Left renal cortex interstitium (tissue), 4 donors: ENCODE measurements around the gene ITGAD. TPM values are rescaled to one million over a fixed set of nuclear protein-coding genes. Genes with fewer than 3 reads are reported as not detected.

Experiments used
- DNase-seq, 4 donors: peaks; one replicate each; pipeline ENCODE4 v3.0.0-alpha.2; 2013; ENCODE audit warnings: low read depth in 4 of 4, low spot score in 2 of 4, missing footprints in 1 of 4
- polyA plus RNA-seq, 4 donors: library from polyadenylated mRNA; unstranded; fragments of 120-200 nt; gene quantifications; one replicate each; pipeline ENCODE4 v1.2.1, GENCODE V29; 2013; ENCODE audit not compliant: insufficient read length in 4 of 4

Gene ITGAD
- polyA plus RNA-seq, 4 donors: 0.06 to 0.43 (median 0.21) TPM

GRCh38 chr16:31473264-31473984, 80.3 kb downstream of the ITGAD start:
- DNase-seq: no peak

- no peak for DNase-seq
Measured at GRCh38 chr16:31474173-31474714, 81.1 kb downstream of the ITGAD start.

- DNase-seq: no peak
Measured at GRCh38 chr16:31474773-31475738, 81.9 kb downstream of the ITGAD start.

- DNase-seq: no peak
Measured at GRCh38 chr16:31475946-31476302, 82.8 kb downstream of the ITGAD start.

Other genes starting within 250 kb of the ITGAD start
- 1 to 10 TPM in 3 of 4 donors, under 1 TPM in 1; 0.92 to 1.7 (median 1.3) TPM for gene PRSS36, start 243.3 kb upstream of the ITGAD start, polyA plus RNA-seq
- 100 to 1,000 TPM; 571 to 934 (median 698) TPM for gene FUS, start 213.2 kb upstream of the ITGAD start, polyA plus RNA-seq
- 10 to 100 TPM in 2 of 4 donors, 1 to 10 TPM in 2; 7.5 to 17.9 (median 10.9) TPM for gene PYCARD, start 190.6 kb upstream of the ITGAD start, polyA plus RNA-seq
- gene TRIM72, start 179.2 kb upstream of the ITGAD start, polyA plus RNA-seq: under 1 TPM; 0.05 to 0.17 (median 0.09) TPM
- not detected for gene PYDC1, start 176.2 kb upstream of the ITGAD start, polyA plus RNA-seq
- gene ITGAM, start 133.4 kb upstream of the ITGAD start, polyA plus RNA-seq: 1 to 10 TPM; 1.5 to 3.2 (median 2.6) TPM
- 1 to 10 TPM in 1 of 4 donors, under 1 TPM in 3; 0.30 to 1.3 (median 0.55) TPM for gene ITGAX, start 38.2 kb upstream of the ITGAD start, polyA plus RNA-seq
- gene COX6A2, start 35.0 kb downstream of the ITGAD start, polyA plus RNA-seq: 1 to 10 TPM in 2 of 4 donors, under 1 TPM in 2; 0.59 to 1.6 (median 1.2) TPM
- 1 to 10 TPM; 3.1 to 3.5 (median 3.5) TPM for gene ZNF843, start 49.5 kb downstream of the ITGAD start, polyA plus RNA-seq
- gene ARMC5, start 66.2 kb downstream of the ITGAD start, polyA plus RNA-seq: 10 to 100 TPM in 3 of 4 donors, 1 to 10 TPM in 1; 9.5 to 17.5 (median 14.8) TPM
- gene TGFB1I1, start 78.8 kb downstream of the ITGAD start, polyA plus RNA-seq: 10 to 100 TPM; 36.1 to 57.8 (median 49.3) TPM
- gene SLC5A2, start 89.8 kb downstream of the ITGAD start, polyA plus RNA-seq: 10 to 100 TPM; 37.3 to 72.3 (median 54.2) TPM
- gene RUSF1, start 115.1 kb downstream of the ITGAD start, polyA plus RNA-seq: 100 to 1,000 TPM in 1 of 4 donors, 10 to 100 TPM in 3; 70.2 to 103 (median 87.8) TPM
- gene AHSP, start 134.6 kb downstream of the ITGAD start, polyA plus RNA-seq: 10 to 100 TPM in 1 of 4 donors, 1 to 10 TPM in 3; 3.9 to 29.0 (median 6.7) TPM